Pancreas (tissue), 10 donors: ENCODE measurements around the gene MRPL28. TPM values are rescaled to one million over a fixed set of nuclear protein-coding genes. Genes with fewer than 3 reads are reported as not detected.
A peak's percentile ranks its signal among the peaks of the same experiment; 100 is the strongest.

Experiments used
- ATAC-seq, 4 donors: fragments of 200-7000 bp; cut with Tn5 transposase; one replicate each; pipeline versions ENCODE4 v1.8.0 to v1.9.1; 2020; ENCODE audit warnings: mild to moderate bottlenecking in 4 of 4, moderate library complexity in 4 of 4
- DNase-seq, 6 donors: peaks; one replicate each; pipeline ENCODE4 v3.0.0-alpha.2; 2020
- FAIRE-seq: peaks from 2 replicates; lab custom pipeline; 2012; peaks lifted over from hg19 to GRCh38; lab: Jason Lieb, UNC
- H3K27ac ChIP-seq, 4 donors: fragments of 200-600 bp; sonication (generic); 1 replicate in 3 of 4; 2 replicates in 1 of 4; pipeline versions ENCODE4 v1.5.0 to v1.8.0; 2020
- H3K27me3 ChIP-seq, 4 donors: fragments of 200-600 bp; one replicate each; pipeline ENCODE4 v1.8.0; 2021
- H3K36me3 ChIP-seq, 3 donors: fragments of 200-600 bp; sonication (generic) in 1 of 3; one replicate each; pipeline versions ENCODE4 v1.5.0 to v1.8.0; 2020 to 2021
- H3K4me1 ChIP-seq, 3 donors: fragments of 200-600 bp; one replicate each; pipeline ENCODE4 v1.8.0; 2021
- H3K4me3 ChIP-seq, 4 donors: fragments of 200-600 bp; sonication (generic) in 2 of 4; one replicate each; pipeline versions ENCODE4 v1.5.0 to v1.8.0; 2020 to 2021
- H3K9me3 ChIP-seq, 4 donors: fragments of 200-600 bp; one replicate each; pipeline ENCODE4 v1.8.0; 2021
- CTCF ChIP-seq, 4 donors: fragments of 200-600 bp; sonication (generic) in 3 of 4; IDR thresholded peaks; one replicate each; pipeline versions ENCODE4 v1.5.0 to v1.8.0; 2021; ENCODE audit warnings: antibody characterized with exemption in 4 of 4
- WGBS, 2 donors: extraction: QIAGEN DNeasy Blood & Tissue Kit; methylation state at CpG; one replicate each; pipeline ENCODE4 v1.1.7; 2013; 5-methylcytosine and 5-hydroxymethylcytosine counted together
- intact Hi-C, 3 donors: fragments of 100-400 bp; cut with DNase I; formaldehyde crosslinking; loops; one replicate each; pipeline versions ENCODE4 v1.11.1 to v1.14.2; 2022
- polyA plus RNA-seq, 2 donors: library from polyadenylated mRNA; stranded (reverse); fragments of 200-250 nt; gene quantifications; one replicate each; pipeline ENCODE4 v1.2.3, GENCODE V29; 2013
- total RNA-seq, 6 donors: library from RNA; stranded (reverse); fragmentation: NEBNext Ultra II Directional in 4 of 6; extraction: Animal tissue kit (Norgen Biotek cat#: 25700) in 4 of 6; gene quantifications; one replicate each; pipeline versions ENCODE4 v1.2.1 to v1.2.4, GENCODE V29; 2021 to 2023
- donor health status: healthy with polysubstance abuse.
- donor health status: DM: no; HTN: no; CAD: no; lungs with moderate emphysema.
- donor health status: DM: no; HTN: no; CAD: no.
- donor health status: control.
- donor health status: control.
- donor health status: Bipolar disorder and iron deficiency.
- donor health status: DM: yes; HTN: yes; CAD: no.
- donor health status: DM: no; HTN: no; CAD: no.
- donor health status: DM: no; HTN: no; CAD: no.
- donor health status: DM: yes; HTN: yes; CAD: no.

Gene MRPL28
- total and polyA plus RNA-seq, 8 donors = 9.2 to 65.4 (median 20.5) TPM

GRCh38 chr16:381789-382717 lies 11.7 kb upstream of the MRPL28 start, which contains the start of gene PGAP6:
Gene PGAP6, minus strand, starts transcription at chr16:381978. Its CDS starts 157 bp downstream, at chr16:381821.
- H3K4me3 ChIP-seq = peak within 1 kb of the TSS; percentile 88 to 95 (median 90)
- 1% methylated on average over 38 to 120 of the region's 123 CpGs for WGBS, 2 donors
- DNase-seq (peak in 5 of 6 donors; percentile 65 to 87 (median 82)), FAIRE-seq (no peak), ATAC-seq (peak; percentile 19 to 52 (median 24))
- no peaks in the 10 kb centered on the region for H3K27me3 ChIP-seq
- no peaks in the 10 kb centered on the region for H3K9me3 ChIP-seq
- peaks cover 0 to 4% (median 0%) of the 10 kb centered on the region in 3 donors for H3K36me3 ChIP-seq
- no peak for TF ChIP-seq CTCF (IDR thresholded peaks at IDR 0.05)
- H3K4me1 ChIP-seq = peaks cover 9 to 21% (median 17%) of the 10 kb centered on the region in 3 donors
- peak within 1 kb of the TSS; percentile 84 to 95 (median 91) for H3K27ac ChIP-seq
- intact Hi-C loops = loop anchor here in 1 of 3 donors (10.0 kb wide), 1 partner anchor 273 kb away; no protein-coding TSS in a partner anchor

GRCh38 chr16:381012-381788 lies 10.9 kb upstream of the MRPL28 start:
- peak overlapping the region; percentile 73 to 95 (median 82) for H3K4me3 ChIP-seq
- FAIRE-seq (no peak), DNase-seq (peak in 5 of 6 donors; percentile 57 to 90 (median 74)), ATAC-seq (peak; percentile 2 to 11 (median 10))
- H3K36me3 ChIP-seq = peaks cover 0 to 12% (median 0%) of the 10 kb centered on the region in 3 donors
- 1% methylated on average over 45 to 73 of the region's 73 CpGs for WGBS, 2 donors
- H3K9me3 ChIP-seq = no peaks in the 10 kb centered on the region
- H3K4me1 ChIP-seq = peaks cover 9 to 21% (median 17%) of the 10 kb centered on the region in 3 donors
- intact Hi-C loops = loop anchor here in 1 of 3 donors (10.0 kb wide), 1 partner anchor 274 kb away; no protein-coding TSS in a partner anchor
- H3K27ac ChIP-seq = peak overlapping the region; percentile 81 to 93 (median 83)
- TF ChIP-seq CTCF (IDR thresholded peaks at IDR 0.05) = no peak
- H3K27me3 ChIP-seq = no peaks in the 10 kb centered on the region

DNA sequence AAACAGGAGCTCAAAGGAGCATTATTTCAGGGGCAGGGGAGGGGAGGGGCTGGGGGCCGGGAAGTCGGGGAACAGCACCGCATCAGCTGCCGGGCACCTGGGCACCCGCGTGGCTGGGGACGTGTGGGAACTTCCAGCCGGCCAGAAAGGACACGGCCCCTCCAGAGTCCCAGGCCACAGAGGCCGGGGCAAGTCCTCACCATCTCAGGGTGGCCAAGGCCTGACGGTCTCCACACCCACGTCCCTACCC lies 10.3 kb upstream of the MRPL28 start:
- Histone ChIP-seq H3K27ac (peak overlapping the region; percentile 81 to 93 (median 83)), H3K4me1 (peaks cover 9 to 21% (median 17%) of the 10 kb centered on the region in 3 donors), H3K9me3 (no peaks in the 10 kb centered on the region), H3K27me3 (no peaks in the 10 kb centered on the region), H3K36me3 (peaks cover 0 to 17% (median 0%) of the 10 kb centered on the region in 3 donors), H3K4me3 (peak overlapping the region; percentile 73 to 95 (median 82))
- no peak for TF ChIP-seq CTCF (IDR thresholded peaks at IDR 0.05)
- peak in 4 of 6 donors; percentile 38 to 85 (median 64) for DNase-seq
- WGBS, 2 donors = 1 to 2% methylated on average over 11 to 12 of the region's 12 CpGs
- peak; percentile 4 to 8 (median 4) for ATAC-seq
- intact Hi-C loops = loop anchor here in 1 of 3 donors (10.0 kb wide), 1 partner anchor 274 kb away; no protein-coding TSS in a partner anchor
- FAIRE-seq = no peak

DNA sequence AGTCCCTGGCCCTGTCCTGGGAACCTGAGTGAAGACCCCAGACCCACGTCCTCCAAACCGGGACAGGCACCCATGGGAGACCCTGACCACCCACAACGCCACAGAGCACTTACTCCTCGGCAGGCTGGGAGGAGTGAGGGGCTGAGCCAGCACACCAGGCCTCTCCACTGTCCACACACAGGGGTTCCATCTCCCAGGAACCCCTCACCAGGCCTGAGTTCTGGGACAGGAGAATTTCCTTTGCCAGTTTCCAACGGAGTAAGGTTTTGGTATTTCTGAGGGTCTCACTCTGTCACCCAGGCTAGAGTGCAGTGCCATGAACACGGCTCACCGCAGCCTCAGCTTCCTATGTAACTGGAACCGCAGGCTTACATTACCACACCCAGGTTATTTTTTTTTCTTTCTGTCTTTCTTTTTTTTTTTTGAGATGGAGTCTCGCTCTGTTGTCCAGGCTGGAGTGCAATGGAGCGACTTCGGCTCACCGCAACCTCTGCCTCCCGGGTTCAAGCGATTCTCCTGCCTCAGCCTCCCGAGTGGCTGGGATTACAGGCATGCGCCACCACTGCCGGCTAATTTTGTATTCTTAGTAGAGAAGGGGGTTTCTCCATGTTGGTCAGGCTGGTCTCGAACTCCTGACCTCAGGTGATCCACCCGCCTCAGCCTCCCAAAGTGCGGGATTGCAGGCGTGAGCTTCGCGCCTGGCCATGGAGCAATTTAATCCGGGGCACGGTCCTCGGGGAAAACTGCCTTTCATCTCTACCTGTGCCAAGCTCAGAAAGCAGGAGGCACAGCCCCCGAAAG lies 9.8 kb upstream of the MRPL28 start:
- peaks cover 0 to 19% (median 0%) of the 10 kb centered on the region in 3 donors for H3K36me3 ChIP-seq
- ATAC-seq (no peak), FAIRE-seq (no peak), DNase-seq (peak in 3 of 6 donors; percentile 26 to 56 (median 31))
- peak overlapping the region; percentile 83 to 93 (median 83) for H3K27ac ChIP-seq
- H3K9me3 ChIP-seq = no peaks in the 10 kb centered on the region
- intact Hi-C loops = loop anchor here in 1 of 3 donors (10.0 kb wide), 1 partner anchor 275 kb away; no protein-coding TSS in a partner anchor
- no peak for TF ChIP-seq CTCF (IDR thresholded peaks at IDR 0.05)
- WGBS, 2 donors = 28 to 35% methylated on average over 27 of the region's 27 CpGs
- no peaks in the 10 kb centered on the region for H3K27me3 ChIP-seq
- H3K4me3 ChIP-seq = peak overlapping the region; percentile 73 to 95 (median 82)
- H3K4me1 ChIP-seq = peaks cover 9 to 21% (median 17%) of the 10 kb centered on the region in 3 donors
